Measurements from ENCODE around the gene ARHGAP25. TPM values are rescaled to one million over a fixed set of nuclear protein-coding genes. Genes with fewer than 3 reads are reported as not detected.

The ARHGAP25 gene, protein sequence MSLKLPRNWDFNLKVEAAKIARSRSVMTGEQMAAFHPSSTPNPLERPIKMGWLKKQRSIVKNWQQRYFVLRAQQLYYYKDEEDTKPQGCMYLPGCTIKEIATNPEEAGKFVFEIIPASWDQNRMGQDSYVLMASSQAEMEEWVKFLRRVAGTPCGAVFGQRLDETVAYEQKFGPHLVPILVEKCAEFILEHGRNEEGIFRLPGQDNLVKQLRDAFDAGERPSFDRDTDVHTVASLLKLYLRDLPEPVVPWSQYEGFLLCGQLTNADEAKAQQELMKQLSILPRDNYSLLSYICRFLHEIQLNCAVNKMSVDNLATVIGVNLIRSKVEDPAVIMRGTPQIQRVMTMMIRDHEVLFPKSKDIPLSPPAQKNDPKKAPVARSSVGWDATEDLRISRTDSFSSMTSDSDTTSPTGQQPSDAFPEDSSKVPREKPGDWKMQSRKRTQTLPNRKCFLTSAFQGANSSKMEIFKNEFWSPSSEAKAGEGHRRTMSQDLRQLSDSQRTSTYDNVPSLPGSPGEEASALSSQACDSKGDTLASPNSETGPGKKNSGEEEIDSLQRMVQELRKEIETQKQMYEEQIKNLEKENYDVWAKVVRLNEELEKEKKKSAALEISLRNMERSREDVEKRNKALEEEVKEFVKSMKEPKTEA
- 3.0 and 3.5 TPM in 2 replicates for total RNA-seq

DNA sequence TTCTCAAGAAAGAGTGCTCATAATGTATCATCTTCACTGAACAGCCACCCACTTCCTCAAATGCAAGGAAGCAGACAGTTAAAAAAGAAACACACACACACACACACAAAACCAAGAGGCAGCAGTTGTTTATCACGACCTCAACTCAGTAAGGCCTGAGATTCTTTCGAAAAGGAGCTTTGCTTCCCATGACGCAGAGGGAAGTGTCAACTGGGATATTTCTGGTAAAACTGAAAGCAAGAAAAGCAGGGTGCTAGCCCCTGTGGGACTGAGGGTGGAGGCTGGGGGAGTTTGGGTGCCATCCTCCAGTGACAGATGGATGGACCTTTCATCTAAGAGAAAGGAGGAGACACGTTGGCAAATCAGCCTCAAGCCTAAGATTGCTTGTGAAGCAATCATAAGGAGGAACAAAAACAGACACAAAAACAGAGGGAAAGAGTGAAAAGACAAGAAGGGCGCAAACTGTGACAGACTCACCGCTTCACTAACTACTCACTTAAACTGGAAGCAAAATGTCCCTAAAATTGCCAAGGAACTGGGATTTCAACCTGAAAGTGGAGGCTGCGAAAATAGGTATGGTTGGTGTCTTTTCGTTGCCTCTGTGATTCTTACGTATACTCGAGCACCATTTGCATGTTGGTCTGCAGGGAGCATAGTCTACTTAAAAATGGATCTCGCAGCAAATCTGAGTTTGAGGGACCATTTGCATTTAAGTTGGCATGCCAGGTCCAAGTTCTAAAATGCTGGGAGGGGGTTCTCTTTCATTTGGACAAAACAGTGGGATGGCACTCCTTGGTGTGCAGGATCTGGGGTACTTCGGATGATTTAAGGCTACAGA lies at the start of gene ARHGAP25:
Gene ARHGAP25, plus strand, starts transcription at position 124 of the 838 bp plus-strand sequence. Its CDS starts 389 bp downstream, at position 513.
- H3K4me3 ChIP-seq (ENCODE audit: low read depth, low read length), result no peak within 1 kb of the TSS
- DNase-seq (ENCODE audit: low read depth), result peak; percentile 44
- TF ChIP-seq, protein P1, sequence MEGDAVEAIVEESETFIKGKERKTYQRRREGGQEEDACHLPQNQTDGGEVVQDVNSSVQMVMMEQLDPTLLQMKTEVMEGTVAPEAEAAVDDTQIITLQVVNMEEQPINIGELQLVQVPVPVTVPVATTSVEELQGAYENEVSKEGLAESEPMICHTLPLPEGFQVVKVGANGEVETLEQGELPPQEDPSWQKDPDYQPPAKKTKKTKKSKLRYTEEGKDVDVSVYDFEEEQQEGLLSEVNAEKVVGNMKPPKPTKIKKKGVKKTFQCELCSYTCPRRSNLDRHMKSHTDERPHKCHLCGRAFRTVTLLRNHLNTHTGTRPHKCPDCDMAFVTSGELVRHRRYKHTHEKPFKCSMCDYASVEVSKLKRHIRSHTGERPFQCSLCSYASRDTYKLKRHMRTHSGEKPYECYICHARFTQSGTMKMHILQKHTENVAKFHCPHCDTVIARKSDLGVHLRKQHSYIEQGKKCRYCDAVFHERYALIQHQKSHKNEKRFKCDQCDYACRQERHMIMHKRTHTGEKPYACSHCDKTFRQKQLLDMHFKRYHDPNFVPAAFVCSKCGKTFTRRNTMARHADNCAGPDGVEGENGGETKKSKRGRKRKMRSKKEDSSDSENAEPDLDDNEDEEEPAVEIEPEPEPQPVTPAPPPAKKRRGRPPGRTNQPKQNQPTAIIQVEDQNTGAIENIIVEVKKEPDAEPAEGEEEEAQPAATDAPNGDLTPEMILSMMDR (IDR thresholded peaks at IDR 0.05; ENCODE audit: insufficient read depth, low read depth, low read length), result no peak

DNA sequence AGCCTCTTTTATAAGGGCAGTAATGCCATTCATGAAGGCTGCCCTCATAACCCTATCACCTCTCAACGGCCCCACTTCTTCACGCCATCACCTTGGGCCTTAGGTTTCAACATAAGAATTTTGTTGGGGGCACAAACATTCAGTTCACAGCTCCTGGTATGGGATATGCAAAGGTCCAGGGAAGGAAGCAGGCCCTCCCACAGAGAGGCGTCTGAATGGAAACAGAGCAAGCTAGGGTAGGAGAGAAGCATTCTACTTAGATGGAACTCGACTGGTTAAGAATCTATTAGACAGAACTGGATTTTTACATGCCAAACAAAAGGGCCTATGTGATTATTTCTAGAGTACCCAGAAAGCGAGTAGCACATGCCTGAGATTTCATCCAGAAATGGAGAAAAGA lies 48.4 kb upstream of the ARHGAP25 start:
- TF ChIP-seq, protein P1 (IDR thresholded peaks at IDR 0.05; ENCODE audit: insufficient read depth, low read depth, low read length), result no peak
- DNase-seq (ENCODE audit: low read depth), result no peak

DNA sequence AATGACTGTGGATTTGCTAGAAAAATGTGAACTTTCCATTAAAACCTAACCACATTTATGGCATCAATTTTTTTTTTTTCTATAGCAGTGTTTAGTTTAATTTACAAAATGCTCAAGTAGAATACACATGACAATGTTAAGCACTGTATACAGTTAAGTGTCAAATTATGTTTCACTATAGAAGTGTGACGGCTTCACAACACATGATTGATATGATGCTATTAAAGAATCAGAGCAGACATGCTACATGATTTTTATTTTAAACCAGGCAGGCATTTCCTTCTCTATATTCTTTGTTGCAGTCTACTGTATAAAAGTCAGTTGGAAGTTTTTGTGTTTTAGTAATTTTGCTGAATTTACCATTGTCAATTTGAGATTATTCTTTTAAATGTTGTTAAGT lies 47.6 kb upstream of the ARHGAP25 start:
- TF ChIP-seq, protein P1 (IDR thresholded peaks at IDR 0.05; ENCODE audit: insufficient read depth, low read depth, low read length), result no peak
- no peak for DNase-seq (ENCODE audit: low read depth)
- H3K4me3 ChIP-seq (ENCODE audit: low read depth, low read length), result no peak overlapping the region

More for the DNA sequence above, 48.4 kb upstream of the ARHGAP25 start:
- no peak overlapping the region for H3K4me3 ChIP-seq (ENCODE audit: low read depth, low read length)

DNA sequence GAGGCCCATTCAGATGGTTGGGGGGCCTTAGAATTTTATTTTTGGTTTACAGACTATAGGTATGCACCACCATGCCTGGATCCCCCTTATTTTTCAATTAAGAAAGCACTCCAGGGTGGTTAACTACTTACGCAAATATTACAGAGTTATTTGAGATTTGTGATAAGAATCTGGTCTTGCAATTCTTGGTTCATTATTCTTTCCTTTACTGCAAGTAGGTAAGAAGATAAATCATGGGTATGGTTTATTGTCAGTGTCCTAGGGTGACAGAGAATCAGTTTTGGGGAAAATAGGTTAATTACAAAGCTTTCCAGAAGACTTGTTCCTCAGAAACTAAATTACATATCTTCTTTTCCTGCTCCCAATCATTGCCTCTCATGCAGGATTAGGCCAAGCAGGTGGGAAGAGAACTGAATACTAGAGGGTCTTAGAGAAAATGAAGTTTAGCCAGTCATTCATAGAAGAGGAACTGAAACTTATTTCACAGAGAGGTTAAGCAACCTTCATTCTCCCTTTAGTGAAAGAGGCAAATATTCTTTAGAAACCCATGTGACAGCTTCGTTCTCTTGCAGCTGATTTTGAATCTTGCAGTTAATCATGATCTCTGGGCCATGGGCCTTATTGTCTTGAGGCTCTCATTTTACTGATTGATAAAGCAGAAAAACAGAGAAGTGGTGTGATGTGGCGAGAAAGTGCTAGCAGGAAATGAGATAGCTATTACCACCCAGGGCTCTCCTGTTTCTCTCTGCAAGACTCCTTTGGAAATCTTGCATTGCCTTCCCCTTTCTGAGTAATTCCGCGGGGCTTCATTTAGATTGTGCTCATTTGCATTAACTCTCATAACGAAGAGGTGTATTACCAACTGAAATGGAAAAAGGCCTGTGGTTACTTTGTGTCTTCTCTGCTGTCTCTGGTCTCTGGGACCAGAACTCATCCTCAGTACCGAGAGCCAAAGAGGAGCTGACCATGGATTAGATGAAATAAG lies 44.8 kb upstream of the ARHGAP25 start:
- TF ChIP-seq, protein P1 (IDR thresholded peaks at IDR 0.05; ENCODE audit: insufficient read depth, low read depth, low read length), result no peak
- no peak for DNase-seq (ENCODE audit: low read depth)
- no peak overlapping the region for H3K4me3 ChIP-seq (ENCODE audit: low read depth, low read length)

DNA sequence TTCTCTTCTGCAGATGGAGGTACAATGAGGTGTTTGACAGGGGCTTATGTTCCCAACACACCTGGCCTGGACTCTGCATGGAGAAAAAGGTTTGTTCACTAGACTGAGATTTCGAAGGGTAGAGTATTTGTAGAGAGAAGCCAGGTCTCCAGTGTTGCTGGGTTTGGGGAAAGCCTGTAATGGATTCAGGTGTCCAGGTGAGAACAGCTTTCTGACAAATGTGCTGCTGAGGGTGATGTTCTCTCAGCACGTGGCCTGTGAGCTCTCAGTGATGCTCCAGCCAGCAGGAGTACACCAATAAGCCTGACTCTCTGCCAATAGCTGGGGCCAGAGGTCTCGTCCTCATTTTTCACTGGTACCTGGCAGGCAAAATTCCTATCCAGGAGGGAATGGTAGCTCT lies 43.8 kb upstream of the ARHGAP25 start:
- TF ChIP-seq, protein P1 (IDR thresholded peaks at IDR 0.05; ENCODE audit: insufficient read depth, low read depth, low read length), result no peak
- DNase-seq (ENCODE audit: low read depth), result no peak
- no peak overlapping the region for H3K4me3 ChIP-seq (ENCODE audit: low read depth, low read length)

All from fibroblast of villous mesenchyme (primary cell).